ENCODE results near the gene PAXX. TPM values are rescaled to one million over a fixed set of nuclear protein-coding genes. Genes with fewer than 3 reads are reported as not detected.

PAXX gene
- total RNA-seq, 1 experiment from 2014 or later = 32.0 TPM

Other genes starting within 250 kb of the PAXX start
- not detected in 2 replicates for gene LCN10, start 249.5 kb upstream of the PAXX start, total RNA-seq (2014; rRNA removed; shearing (Covaris generic))
- not detected in 2 replicates for gene LCN6, start 243.9 kb upstream of the PAXX start, total RNA-seq (2014; rRNA removed; shearing (Covaris generic))
- gene LCN8, start 234.2 kb upstream of the PAXX start, total RNA-seq (2014; rRNA removed; shearing (Covaris generic)) = not detected in 2 replicates
- gene LCN15, start 227.9 kb upstream of the PAXX start, total RNA-seq (2014; rRNA removed; shearing (Covaris generic)) = not detected in 2 replicates
- 87.0 and 93.0 TPM in 2 replicates for gene TMEM141, start 201.1 kb upstream of the PAXX start, total RNA-seq (2014; rRNA removed; shearing (Covaris generic))
- gene CCDC183, start 196.1 kb upstream of the PAXX start, total RNA-seq (2014; rRNA removed; shearing (Covaris generic)) = 0.47 TPM in 1 of 2 replicates, not detected in the other
- 23.6 and 35.0 TPM in 2 replicates for gene RABL6, start 184.5 kb upstream of the PAXX start, total RNA-seq (2014; rRNA removed; shearing (Covaris generic))
- 0.06 and 0.21 TPM in 2 replicates for gene AJM1, start 149.9 kb upstream of the PAXX start, total RNA-seq (2014; rRNA removed; shearing (Covaris generic))
- 100 and 119 TPM in 2 replicates for gene PHPT1, start 143.0 kb upstream of the PAXX start, total RNA-seq (2014; rRNA removed; shearing (Covaris generic))
- 0.12 and 0.15 TPM in 2 replicates for gene MAMDC4, start 140.1 kb upstream of the PAXX start, total RNA-seq (2014; rRNA removed; shearing (Covaris generic))
- gene EDF1, start 126.1 kb upstream of the PAXX start, total RNA-seq (2014; rRNA removed; shearing (Covaris generic)) = 458 and 510 TPM in 2 replicates
- 8.1 and 11.3 TPM in 2 replicates for gene TRAF2, start 105.9 kb upstream of the PAXX start, total RNA-seq (2014; rRNA removed; shearing (Covaris generic))
- 56.2 and 83.0 TPM in 2 replicates for gene FBXW5, start 47.7 kb upstream of the PAXX start, total RNA-seq (2014; rRNA removed; shearing (Covaris generic))
- not detected in 2 replicates for gene C8G, start 47.2 kb upstream of the PAXX start, total RNA-seq (2014; rRNA removed; shearing (Covaris generic))
- not detected in 2 replicates for gene LCN12, start 40.1 kb upstream of the PAXX start, total RNA-seq (2014; rRNA removed; shearing (Covaris generic))
- not detected in 2 replicates for gene PTGDS, start 14.9 kb upstream of the PAXX start, total RNA-seq (2014; rRNA removed; shearing (Covaris generic))
- not detected in 2 replicates for gene LCNL1, start 9.4 kb upstream of the PAXX start, total RNA-seq (2014; rRNA removed; shearing (Covaris generic))
- 0.64 TPM in 1 of 2 replicates, not detected in the other for gene CLIC3, start 4.1 kb downstream of the PAXX start, total RNA-seq (2014; rRNA removed; shearing (Covaris generic))
- gene ABCA2, start 35.8 kb downstream of the PAXX start, total RNA-seq (2014; rRNA removed; shearing (Covaris generic)) = 4.9 and 22.4 TPM in 2 replicates
- not detected in 2 replicates for gene FUT7, start 39.7 kb downstream of the PAXX start, total RNA-seq (2014; rRNA removed; shearing (Covaris generic))
- 1.2 and 4.1 TPM in 2 replicates for gene NPDC1, start 53.8 kb downstream of the PAXX start, total RNA-seq (2014; rRNA removed; shearing (Covaris generic))
- not detected in 2 replicates for gene ENTPD2, start 61.6 kb downstream of the PAXX start, total RNA-seq (2014; rRNA removed; shearing (Covaris generic))
- 5.9 and 12.4 TPM in 2 replicates for gene SAPCD2, start 78.1 kb downstream of the PAXX start, total RNA-seq (2014; rRNA removed; shearing (Covaris generic))
- gene UAP1L1, start 85.1 kb downstream of the PAXX start, total RNA-seq (2014; rRNA removed; shearing (Covaris generic)) = 6.6 and 7.4 TPM in 2 replicates
- 38.6 and 62.6 TPM in 2 replicates for gene MAN1B1, start 94.6 kb downstream of the PAXX start, total RNA-seq (2014; rRNA removed; shearing (Covaris generic))
- gene DPP7, start 122.3 kb downstream of the PAXX start, total RNA-seq (2014; rRNA removed; shearing (Covaris generic)) = 34.8 and 52.2 TPM in 2 replicates
- gene GRIN1, start 146.7 kb downstream of the PAXX start, total RNA-seq (2014; rRNA removed; shearing (Covaris generic)) = not detected in 2 replicates
- gene LRRC26, start 177.6 kb downstream of the PAXX start, total RNA-seq (2014; rRNA removed; shearing (Covaris generic)) = 0.10 and 0.12 TPM in 2 replicates
- gene TMEM210, start 179.6 kb downstream of the PAXX start, total RNA-seq (2014; rRNA removed; shearing (Covaris generic)) = not detected in 2 replicates
- gene ANAPC2, start 196.1 kb downstream of the PAXX start, total RNA-seq (2014; rRNA removed; shearing (Covaris generic)) = 8.2 and 13.4 TPM in 2 replicates
- 71.6 and 91.9 TPM in 2 replicates for gene SSNA1, start 196.3 kb downstream of the PAXX start, total RNA-seq (2014; rRNA removed; shearing (Covaris generic))
- 1.2 and 3.4 TPM in 2 replicates for gene TPRN, start 208.3 kb downstream of the PAXX start, total RNA-seq (2014; rRNA removed; shearing (Covaris generic))
- gene TMEM203, start 213.2 kb downstream of the PAXX start, total RNA-seq (2014; rRNA removed; shearing (Covaris generic)) = 63.4 and 69.8 TPM in 2 replicates
- gene NDOR1, start 213.3 kb downstream of the PAXX start, total RNA-seq (2014; rRNA removed; shearing (Covaris generic)) = 4.0 and 4.9 TPM in 2 replicates
- 0.31 TPM in 1 of 2 replicates, not detected in the other for gene RNF208, start 229.8 kb downstream of the PAXX start, total RNA-seq (2014; rRNA removed; shearing (Covaris generic))
- 0.14 and 0.37 TPM in 2 replicates for gene CYSRT1, start 232.8 kb downstream of the PAXX start, total RNA-seq (2014; rRNA removed; shearing (Covaris generic))
- not detected in 2 replicates for gene RNF224, start 235.1 kb downstream of the PAXX start, total RNA-seq (2014; rRNA removed; shearing (Covaris generic))
- not detected in 2 replicates for gene SLC34A3, start 238.5 kb downstream of the PAXX start, total RNA-seq (2014; rRNA removed; shearing (Covaris generic))
- 164 and 180 TPM in 2 replicates for gene TUBB4B, start 248.9 kb downstream of the PAXX start, total RNA-seq (2014; rRNA removed; shearing (Covaris generic))